A549 treated with AZD2906 at 1 μM for 4 hours (cell line): ENCODE data around the gene PM20D1. TPM values are rescaled to one million over a fixed set of nuclear protein-coding genes. Genes with fewer than 3 reads are reported as not detected.

Experiments used
- total RNA-seq: library from RNA; stranded (reverse); fragments of 200-300 nt; extraction: Qiagen RNA extraction; gene quantifications from 5 replicates; pipeline ENCODE4 v1.2.3, GENCODE V29; 2022

Gene PM20D1
- not detected in 5 replicates for total RNA-seq

GRCh38 chr1:205849619-205850355 lies at the start of gene PM20D1:
PM20D1 (minus strand) TSS chr1:205850132; CDS start chr1:205850072, 60 bp downstream.

GRCh38 chr1:205812878-205813754 lies 36.8 kb downstream of the PM20D1 start, which contains the start of gene SLC41A1:
SLC41A1 (minus strand) TSS chr1:205813198; CDS start chr1:205810441, 2,757 bp downstream.

Other genes starting within 250 kb of the PM20D1 start
- gene ELK4, start 218.1 kb downstream of the PM20D1 start, total RNA-seq: 6.0 to 7.1 TPM (median 6.7 TPM) in 5 replicates
- gene SLC45A3, start 169.6 kb downstream of the PM20D1 start, total RNA-seq: 4.2 to 5.2 TPM (median 5.1 TPM) in 5 replicates
- 88.2 to 130 TPM (median 104 TPM) in 5 replicates for gene NUCKS1, start 100.0 kb downstream of the PM20D1 start, total RNA-seq
- 9.9 to 12.6 TPM (median 11.0 TPM) in 5 replicates for gene RAB29, start 74.7 kb downstream of the PM20D1 start, total RNA-seq
- gene SLC41A1, start 36.9 kb downstream of the PM20D1 start, total RNA-seq: 19.0 to 27.2 TPM (median 19.7 TPM) in 5 replicates
- gene SLC26A9, start 93.3 kb upstream of the PM20D1 start, total RNA-seq: 0.08 to 0.16 TPM (median 0.14 TPM) in 5 replicates
- 0.91 to 1.6 TPM (median 1.1 TPM) in 5 replicates for gene RAB7B, start 153.3 kb upstream of the PM20D1 start, total RNA-seq
- 0.05 to 0.14 TPM (median 0.06 TPM) in 4 of 5 replicates, not detected in the other for gene CTSE, start 173.8 kb upstream of the PM20D1 start, total RNA-seq
- not detected in 5 replicates for gene RHEX, start 203.0 kb upstream of the PM20D1 start, total RNA-seq